MM.1S (cell line): ENCODE data around the gene RFC3.

ENCODE experiments used
- DNase-seq: peaks from one replicate; pipeline ENCODE4 v3.0.0-alpha.2; 2015
- H2AFZ ChIP-seq: fragments of 300-600 bp; sonication (generic); 2 replicates; pipeline ENCODE4 v1.6.0; 2016; ENCODE audit warnings: antibody characterized with exemption, low read length
- H3F3A ChIP-seq: fragments of 300-600 bp; sonication (generic); 2 replicates; pipeline ENCODE4 v1.6.1; 2016; ENCODE audit warnings: mild to moderate bottlenecking, antibody characterized with exemption, low read length, moderate library complexity, mixed read lengths; ENCODE audit not compliant: insufficient read depth
- H3K27ac ChIP-seq: fragments of 300-600 bp; sonication (generic); 2 replicates; pipeline ENCODE4 v1.5.1; 2016; ENCODE audit warnings: mild to moderate bottlenecking, low read length
- H3K27me3 ChIP-seq: fragments of 300-600 bp; sonication (generic); replicated peaks from 2 replicates; pipeline ENCODE4 v1.6.0; 2016; ENCODE audit warnings: low read length; ENCODE audit not compliant: insufficient read depth
- H3K36me3 ChIP-seq: fragments of 300-600 bp; sonication (generic); replicated peaks from 2 replicates; pipeline ENCODE4 v1.6.1; 2016; ENCODE audit warnings: mild to moderate bottlenecking, low read length, mixed read lengths; ENCODE audit not compliant: insufficient read depth
- H3K4me1 ChIP-seq: fragments of 300-600 bp; sonication (generic); 2 replicates; pipeline ENCODE4 v1.6.1; 2016; ENCODE audit warnings: low read length, mixed read lengths
- H3K4me2 ChIP-seq: fragments of 300-600 bp; sonication (generic); 2 replicates; pipeline ENCODE4 v1.6.0; 2016; ENCODE audit warnings: low read depth, low read length
- H3K4me3 ChIP-seq: fragments of 300-600 bp; sonication (generic); 2 replicates; pipeline ENCODE4 v1.5.1; 2016; ENCODE audit warnings: low read length, mixed read lengths
- H3K79me2 ChIP-seq: fragments of 300-600 bp; sonication (generic); 2 replicates; pipeline ENCODE4 v1.6.1; 2016; ENCODE audit warnings: mixed run types, low read length, mixed read lengths
- H3K9ac ChIP-seq: fragments of 300-600 bp; sonication (generic); 2 replicates; pipeline ENCODE4 v1.6.1; 2016; ENCODE audit warnings: low read length, mixed read lengths
- H3K9me2 ChIP-seq: fragments of 300-600 bp; sonication (generic); replicated peaks from 2 replicates; pipeline ENCODE4 v1.6.1; 2016; ENCODE audit warnings: mild to moderate bottlenecking, low read length, mixed read lengths; ENCODE audit not compliant: insufficient read depth
- H3K9me3 ChIP-seq: fragments of 300-600 bp; sonication (generic); replicated peaks from 2 replicates; pipeline ENCODE4 v1.6.1; 2016; ENCODE audit warnings: mild to moderate bottlenecking, low read length, mixed read lengths; ENCODE audit not compliant: insufficient read depth
- H4K20me1 ChIP-seq: fragments of 300-600 bp; sonication (generic); 2 replicates; pipeline ENCODE4 v1.6.1; 2016; ENCODE audit warnings: mild to moderate bottlenecking, low read length, moderate library complexity, mixed read lengths; ENCODE audit not compliant: insufficient read depth
- CTCF ChIP-seq: fragments of 300-600 bp; sonication (generic); IDR thresholded peaks from 2 replicates; pipeline ENCODE4 v1.5.1; 2016; ENCODE audit warnings: antibody characterized with exemption, low read length, mixed read lengths
- EZH2 ChIP-seq: fragments of 300-600 bp; sonication (generic); optimal IDR thresholded peaks from 2 replicates; pipeline ENCODE3; 2017; ENCODE audit warnings: low read depth, mild to moderate bottlenecking, antibody characterized with exemption, low read length, mixed read lengths
- EZH2phosphoT487 ChIP-seq: fragments of 300-600 bp; sonication (generic); IDR thresholded peaks from 2 replicates; pipeline ENCODE4 v1.6.1; 2018; ENCODE audit warnings: antibody characterized with exemption, low read length

The RFC3 gene

GRCh38 chr13:33869005-33869404 is 51.1 kb downstream of the RFC3 start:
- no peaks in the 10 kb centered on the region for H3F3A ChIP-seq
- no peaks in the 10 kb centered on the region for H3K27me3 ChIP-seq
- H3K4me1 ChIP-seq, result no peaks in the 10 kb centered on the region
- H3K9me3 ChIP-seq, result no peaks in the 10 kb centered on the region
- no peak overlapping the region for H3K27ac ChIP-seq
- H2AFZ ChIP-seq, result no peak overlapping the region
- H3K9me2 ChIP-seq, result no peaks in the 10 kb centered on the region
- H3K79me2 ChIP-seq, result no peaks in the 10 kb centered on the region
- no peaks in the 10 kb centered on the region for H3K36me3 ChIP-seq
- H3K9ac ChIP-seq, result no peak overlapping the region
- no peak overlapping the region for H3K4me3 ChIP-seq
- no peak overlapping the region for H3K4me2 ChIP-seq
- TF ChIP-seq EZH2phosphoT487 (no peak), EZH2 (no peak), CTCF (no peak)
- no peak for DNase-seq
- no peaks in the 10 kb centered on the region for H4K20me1 ChIP-seq

- Histone ChIP-seq H3K4me2 (no peak overlapping the region), H3K79me2 (no peaks in the 10 kb centered on the region), H3K4me1 (no peaks in the 10 kb centered on the region), H3K9me2 (no peaks in the 10 kb centered on the region), H3F3A (no peaks in the 10 kb centered on the region), H3K27ac (no peak overlapping the region), H4K20me1 (no peaks in the 10 kb centered on the region), H3K9me3 (no peaks in the 10 kb centered on the region), H2AFZ (no peak overlapping the region), H3K9ac (no peak overlapping the region), H3K36me3 (no peaks in the 10 kb centered on the region), H3K4me3 (no peak overlapping the region), H3K27me3 (no peaks in the 10 kb centered on the region)
- DNase-seq, result no peak
- TF ChIP-seq EZH2phosphoT487 (no peak), CTCF (no peak), EZH2 (no peak)
These were observed 52.2 kb downstream of the RFC3 start for GRCh38 chr13:33870046-33870668.

GRCh38 chr13:33871207-33872004 is 53.5 kb downstream of the RFC3 start:
- DNase-seq, result no peak

More at GRCh38 chr13:33871207-33872004, 53.5 kb downstream of the RFC3 start:
- H3F3A ChIP-seq, result no peaks in the 10 kb centered on the region
- H2AFZ ChIP-seq, result no peak overlapping the region
- no peaks in the 10 kb centered on the region for H3K36me3 ChIP-seq
- no peak overlapping the region for H3K27ac ChIP-seq
- no peak overlapping the region for H3K4me3 ChIP-seq
- no peaks in the 10 kb centered on the region for H4K20me1 ChIP-seq
- TF ChIP-seq CTCF, result no peak
- TF ChIP-seq EZH2, result no peak
- TF ChIP-seq EZH2phosphoT487, result no peak
- H3K79me2 ChIP-seq, result no peaks in the 10 kb centered on the region
- H3K4me1 ChIP-seq, result no peaks in the 10 kb centered on the region
- H3K27me3 ChIP-seq, result no peaks in the 10 kb centered on the region
- no peaks in the 10 kb centered on the region for H3K9me3 ChIP-seq
- H3K4me2 ChIP-seq, result no peak overlapping the region
- H3K9me2 ChIP-seq, result no peaks in the 10 kb centered on the region
- no peak overlapping the region for H3K9ac ChIP-seq
